NCI-H510A (cell line): Measurements from ENCODE around the gene RENBP.

Source experiments
- DNase-seq: peaks from one replicate; lab custom pipeline; 2025; lab: John Stamatoyannopoulos, UW

RENBP gene

DNA sequence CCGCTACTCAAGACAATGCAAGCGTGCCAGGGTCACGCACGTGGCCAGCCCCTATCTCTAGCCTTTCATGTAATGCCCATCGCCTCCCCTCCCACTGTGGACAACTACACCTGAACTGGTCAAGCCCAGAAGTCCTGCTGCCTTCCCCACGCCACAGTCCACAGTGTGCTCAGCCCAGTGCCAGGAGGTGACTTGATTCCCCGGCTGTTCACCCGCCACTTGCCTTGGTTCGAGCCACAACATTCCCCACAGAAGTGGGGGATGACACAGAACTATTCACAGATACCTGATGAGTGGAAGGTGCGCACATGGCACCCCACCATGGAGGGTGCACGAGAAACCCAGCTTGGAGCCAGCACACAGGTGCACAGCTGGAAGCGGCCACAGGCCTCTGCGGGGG, 25.2 kb downstream of the RENBP start:
- DNase-seq = no peak

DNA sequence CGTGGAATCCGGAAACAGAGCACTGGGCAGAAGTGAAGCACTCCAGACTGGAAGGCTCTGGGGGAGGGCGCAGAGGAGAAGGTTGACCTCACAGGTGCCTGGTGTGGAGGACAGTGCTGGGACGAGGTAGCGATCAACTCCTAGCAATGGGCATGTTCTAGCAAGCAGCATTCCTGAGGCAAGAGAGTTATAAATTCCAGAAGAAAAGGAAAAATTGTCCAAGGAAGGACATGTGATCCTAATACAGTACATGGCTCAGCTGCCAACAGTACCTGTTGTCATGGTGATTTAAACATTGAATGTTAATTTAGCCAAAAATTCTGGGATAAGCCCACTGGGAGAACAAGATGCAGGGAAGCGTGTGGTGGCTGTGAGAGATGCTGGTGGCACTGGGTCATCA, 26.6 kb downstream of the RENBP start:
- DNase-seq = no peak

DNA sequence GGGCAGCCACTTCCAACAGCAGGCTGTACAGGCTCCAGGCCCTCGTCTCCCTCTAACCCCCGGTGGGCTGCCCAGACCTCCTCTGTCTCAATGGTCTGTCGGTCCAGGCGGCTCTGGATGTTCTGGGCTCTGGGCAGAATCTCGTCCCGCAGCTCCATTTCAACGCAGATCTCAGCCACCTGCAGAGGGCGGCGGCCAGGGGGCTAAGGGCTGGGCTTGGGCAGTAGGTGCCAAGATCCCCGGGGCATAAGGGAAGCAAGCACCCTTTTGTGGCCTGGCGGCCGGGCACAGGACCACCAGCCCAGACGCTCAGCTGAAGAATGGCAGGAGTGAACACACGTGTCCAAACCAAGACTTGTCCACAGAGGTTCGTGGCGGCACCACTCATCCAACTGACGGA, 30.7 kb downstream of the RENBP start:
- DNase-seq = no peak

DNA sequence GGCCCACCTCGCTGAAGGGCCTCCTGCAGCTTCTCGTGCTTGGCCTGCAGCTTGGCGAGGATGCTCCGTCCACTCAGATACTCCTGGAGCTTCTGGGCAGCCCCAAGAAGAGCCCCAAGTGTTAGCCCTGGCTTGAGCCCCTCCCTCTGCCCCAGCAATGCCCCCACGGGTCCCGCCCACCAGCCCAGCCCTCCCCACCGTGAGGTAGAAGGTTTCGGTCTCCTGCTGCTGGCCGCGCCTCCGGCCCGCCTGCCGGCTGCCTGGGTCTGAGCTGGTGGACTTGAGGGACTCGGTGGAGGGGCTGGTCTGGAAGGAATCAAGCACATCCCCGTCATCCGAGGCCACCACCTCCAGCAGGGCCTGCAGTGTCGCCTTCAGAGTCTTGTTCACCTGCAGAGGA, 31.2 kb downstream of the RENBP start:
- DNase-seq = no peak

DNA sequence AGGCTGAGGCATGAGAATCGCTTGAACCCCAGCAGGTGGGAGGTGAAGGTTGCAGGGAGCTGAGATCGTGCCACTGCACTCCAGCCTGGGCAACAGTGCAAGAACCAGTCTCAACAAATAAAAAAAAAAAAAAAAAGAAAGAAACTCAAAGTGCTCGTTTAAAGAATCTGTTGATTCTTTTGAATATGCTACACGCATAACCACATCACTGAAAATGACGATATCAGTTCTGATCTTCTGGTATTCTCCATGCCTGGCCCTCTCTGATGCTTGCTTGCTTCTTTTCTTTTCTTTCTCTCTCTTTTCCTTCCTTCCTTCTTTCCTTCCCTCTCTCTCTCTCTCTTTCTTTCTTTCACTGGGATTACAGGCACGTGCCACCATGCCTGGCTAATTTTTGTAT, 32.6 kb downstream of the RENBP start:
- no peak for DNase-seq

DNA sequence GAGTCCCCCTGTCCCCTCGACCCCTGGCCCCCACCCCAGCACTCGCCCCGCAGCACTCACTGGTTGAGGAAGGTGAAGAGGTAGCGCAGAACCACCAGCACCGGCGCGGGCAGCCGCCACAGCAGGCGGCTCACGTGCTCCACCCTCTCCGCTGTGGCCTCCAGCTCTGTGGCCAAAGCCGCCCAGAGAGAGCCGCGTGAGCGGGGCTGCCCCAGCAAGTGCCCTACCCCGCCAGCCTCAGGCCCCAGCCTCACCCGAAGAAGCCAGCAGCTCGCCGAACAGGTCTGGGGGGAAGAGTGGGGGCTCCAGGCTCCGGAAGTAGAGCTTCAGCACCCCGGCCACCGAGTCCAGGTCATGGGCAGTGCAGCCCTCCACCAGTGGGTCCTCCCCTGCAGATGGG, 34.0 kb downstream of the RENBP start:
- no peak for DNase-seq

DNA sequence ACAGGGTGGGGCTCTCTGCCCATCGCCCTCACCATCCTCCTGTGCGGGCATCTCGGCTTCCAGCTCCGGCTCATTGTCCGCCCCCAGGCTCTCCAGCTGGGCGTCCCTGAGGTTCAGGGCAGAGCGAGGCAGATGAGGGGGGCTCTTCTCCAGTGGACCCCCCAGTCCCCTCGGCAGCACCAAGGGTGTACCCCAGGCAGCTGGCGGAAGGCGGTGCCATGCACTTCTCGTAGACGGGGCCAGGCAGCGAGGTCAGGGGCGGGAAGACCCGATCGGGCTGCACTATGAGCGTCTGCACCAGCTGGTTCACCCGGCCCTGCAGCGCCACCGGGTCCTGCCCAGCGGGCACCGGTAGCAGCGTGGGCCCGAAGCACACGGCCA, 34.5 kb downstream of the RENBP start:
- DNase-seq = no peak

DNA sequence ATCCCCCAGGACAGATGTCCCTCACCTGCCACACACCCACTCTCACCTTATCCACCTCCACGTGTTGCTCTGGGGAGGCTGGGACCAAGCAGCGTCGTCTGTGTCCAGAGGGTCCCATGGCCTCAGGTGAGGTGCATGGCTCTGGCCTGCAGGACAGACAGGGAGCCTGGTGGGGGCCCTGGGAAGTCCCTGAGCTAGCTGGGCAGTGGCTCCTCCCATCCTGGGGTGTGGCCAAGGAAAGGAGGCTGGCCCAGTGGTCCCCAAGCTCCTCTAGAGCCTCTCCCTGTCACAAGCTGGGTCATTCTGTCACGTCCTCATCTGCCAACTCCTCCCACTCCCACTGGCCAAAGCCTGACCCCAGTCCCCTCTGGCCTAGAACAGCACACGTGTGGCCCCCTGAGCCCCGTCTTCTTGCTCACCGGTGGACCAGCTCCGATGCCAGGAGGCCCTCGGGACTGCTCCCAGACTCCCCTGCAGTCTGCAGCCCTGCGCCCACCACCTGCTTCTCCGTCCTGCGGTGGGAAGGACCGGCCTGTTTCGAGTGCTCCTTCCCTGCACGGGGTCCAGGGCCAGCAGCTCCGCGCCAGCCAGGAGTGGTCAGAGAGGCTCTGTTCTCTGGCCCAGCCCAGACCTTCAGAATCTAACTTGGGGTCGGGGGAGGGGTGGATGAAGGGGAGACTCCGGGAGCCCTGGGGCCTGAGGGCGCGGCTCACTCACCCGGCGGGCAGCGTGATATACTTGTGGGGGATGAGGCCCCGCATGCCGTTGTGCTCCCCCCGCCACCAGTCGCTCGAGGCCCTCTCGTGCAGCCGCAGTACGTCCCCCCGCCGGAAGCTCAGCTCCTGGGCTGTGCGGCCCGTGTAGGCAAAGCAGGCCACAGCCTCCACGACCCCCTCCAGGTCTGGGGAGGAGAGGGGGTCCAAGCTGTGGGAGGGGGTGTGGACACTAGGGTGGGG, 35.1 kb downstream of the RENBP start:
- DNase-seq = no peak

DNA sequence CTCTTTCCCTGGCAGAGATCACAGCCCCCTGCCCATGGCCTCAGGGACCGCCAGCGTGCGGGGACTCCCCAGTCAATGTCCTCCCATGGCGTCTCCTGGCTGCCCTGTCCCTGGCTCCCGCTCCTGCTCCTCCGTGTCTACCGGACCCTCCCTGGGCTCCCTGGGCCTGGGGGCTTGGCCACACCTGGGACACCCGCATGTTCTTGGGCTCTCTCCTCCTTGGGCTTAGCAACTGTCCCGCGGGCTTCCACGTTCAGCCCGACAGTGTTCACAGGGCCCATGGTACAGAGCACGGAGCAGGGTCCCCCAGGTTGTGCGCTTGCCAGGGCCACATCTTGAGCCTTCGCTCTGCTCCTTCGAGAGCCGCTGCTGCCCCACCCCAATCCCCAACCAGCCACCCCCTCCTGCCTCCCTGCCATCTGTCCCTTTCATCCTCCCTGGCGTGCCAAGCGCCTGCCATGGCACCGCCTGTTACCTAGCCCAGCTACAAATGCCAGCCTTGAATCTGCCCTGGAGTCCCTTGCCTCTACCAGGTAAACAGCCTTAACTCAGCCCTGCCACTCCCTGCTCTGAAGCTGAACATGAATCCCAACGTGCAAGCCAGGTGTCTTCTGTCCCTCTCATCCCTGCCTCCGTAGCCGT, 36.1 kb downstream of the RENBP start:
- DNase-seq = no peak

DNA sequence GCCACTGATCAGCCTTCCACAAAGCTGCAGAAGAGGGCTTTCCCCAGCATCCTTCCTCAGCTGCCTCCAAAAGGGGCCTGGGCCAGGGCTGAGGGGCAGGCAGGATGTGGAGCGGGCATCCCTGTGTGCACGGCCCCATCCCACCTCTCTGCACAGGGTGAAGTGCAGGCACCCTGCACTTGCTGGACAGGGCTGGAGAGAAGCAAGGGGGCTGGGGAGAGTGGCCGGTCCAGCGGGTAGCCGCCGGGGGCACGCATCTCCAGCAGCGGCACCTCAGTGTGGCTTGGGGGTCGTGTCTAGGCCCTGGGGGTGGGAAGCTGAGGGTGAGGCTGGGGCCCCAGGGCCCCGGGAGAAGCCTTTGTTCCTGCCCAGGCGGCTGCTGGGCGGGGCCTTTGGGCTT, 37.0 kb downstream of the RENBP start:
- no peak for DNase-seq

DNA sequence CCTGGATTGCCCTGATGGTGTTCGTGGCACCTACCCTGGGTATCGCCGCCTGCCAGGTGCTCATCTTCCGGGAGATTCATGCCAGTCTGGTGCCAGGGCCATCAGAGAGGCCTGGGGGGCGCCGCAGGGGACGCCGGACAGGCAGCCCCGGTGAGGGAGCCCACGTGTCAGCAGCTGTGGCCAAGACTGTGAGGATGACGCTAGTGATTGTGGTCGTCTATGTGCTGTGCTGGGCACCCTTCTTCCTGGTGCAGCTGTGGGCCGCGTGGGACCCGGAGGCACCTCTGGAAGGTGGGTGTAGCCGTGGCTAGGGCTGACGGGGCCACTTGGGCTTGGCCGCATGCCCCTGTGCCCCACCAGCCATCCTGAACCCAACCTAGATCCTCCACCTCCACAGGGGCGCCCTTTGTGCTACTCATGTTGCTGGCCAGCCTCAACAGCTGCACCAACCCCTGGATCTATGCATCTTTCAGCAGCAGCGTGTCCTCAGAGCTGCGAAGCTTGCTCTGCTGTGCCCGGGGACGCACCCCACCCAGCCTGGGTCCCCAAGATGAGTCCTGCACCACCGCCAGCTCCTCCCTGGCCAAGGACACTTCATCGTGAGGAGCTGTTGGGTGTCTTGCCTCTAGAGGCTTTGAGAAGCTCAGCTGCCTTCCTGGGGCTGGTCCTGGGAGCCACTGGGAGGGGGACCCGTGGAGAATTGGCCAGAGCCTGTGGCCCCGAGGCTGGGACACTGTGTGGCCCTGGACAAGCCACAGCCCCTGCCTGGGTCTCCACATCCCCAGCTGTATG, 38.1 kb downstream of the RENBP start:
- no peak for DNase-seq

DNA sequence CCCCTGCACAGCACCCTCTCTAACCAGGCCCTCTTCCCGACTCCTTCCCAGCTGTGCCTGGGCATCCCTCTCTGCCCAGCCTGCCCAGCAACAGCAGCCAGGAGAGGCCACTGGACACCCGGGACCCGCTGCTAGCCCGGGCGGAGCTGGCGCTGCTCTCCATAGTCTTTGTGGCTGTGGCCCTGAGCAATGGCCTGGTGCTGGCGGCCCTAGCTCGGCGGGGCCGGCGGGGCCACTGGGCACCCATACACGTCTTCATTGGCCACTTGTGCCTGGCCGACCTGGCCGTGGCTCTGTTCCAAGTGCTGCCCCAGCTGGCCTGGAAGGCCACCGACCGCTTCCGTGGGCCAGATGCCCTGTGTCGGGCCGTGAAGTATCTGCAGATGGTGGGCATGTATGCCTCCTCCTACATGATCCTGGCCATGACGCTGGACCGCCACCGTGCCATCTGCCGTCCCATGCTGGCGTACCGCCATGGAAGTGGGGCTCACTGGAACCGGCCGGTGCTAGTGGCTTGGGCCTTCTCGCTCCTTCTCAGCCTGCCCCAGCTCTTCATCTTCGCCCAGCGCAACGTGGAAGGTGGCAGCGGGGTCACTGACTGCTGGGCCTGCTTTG, 38.9 kb downstream of the RENBP start:
- no peak for DNase-seq

DNA sequence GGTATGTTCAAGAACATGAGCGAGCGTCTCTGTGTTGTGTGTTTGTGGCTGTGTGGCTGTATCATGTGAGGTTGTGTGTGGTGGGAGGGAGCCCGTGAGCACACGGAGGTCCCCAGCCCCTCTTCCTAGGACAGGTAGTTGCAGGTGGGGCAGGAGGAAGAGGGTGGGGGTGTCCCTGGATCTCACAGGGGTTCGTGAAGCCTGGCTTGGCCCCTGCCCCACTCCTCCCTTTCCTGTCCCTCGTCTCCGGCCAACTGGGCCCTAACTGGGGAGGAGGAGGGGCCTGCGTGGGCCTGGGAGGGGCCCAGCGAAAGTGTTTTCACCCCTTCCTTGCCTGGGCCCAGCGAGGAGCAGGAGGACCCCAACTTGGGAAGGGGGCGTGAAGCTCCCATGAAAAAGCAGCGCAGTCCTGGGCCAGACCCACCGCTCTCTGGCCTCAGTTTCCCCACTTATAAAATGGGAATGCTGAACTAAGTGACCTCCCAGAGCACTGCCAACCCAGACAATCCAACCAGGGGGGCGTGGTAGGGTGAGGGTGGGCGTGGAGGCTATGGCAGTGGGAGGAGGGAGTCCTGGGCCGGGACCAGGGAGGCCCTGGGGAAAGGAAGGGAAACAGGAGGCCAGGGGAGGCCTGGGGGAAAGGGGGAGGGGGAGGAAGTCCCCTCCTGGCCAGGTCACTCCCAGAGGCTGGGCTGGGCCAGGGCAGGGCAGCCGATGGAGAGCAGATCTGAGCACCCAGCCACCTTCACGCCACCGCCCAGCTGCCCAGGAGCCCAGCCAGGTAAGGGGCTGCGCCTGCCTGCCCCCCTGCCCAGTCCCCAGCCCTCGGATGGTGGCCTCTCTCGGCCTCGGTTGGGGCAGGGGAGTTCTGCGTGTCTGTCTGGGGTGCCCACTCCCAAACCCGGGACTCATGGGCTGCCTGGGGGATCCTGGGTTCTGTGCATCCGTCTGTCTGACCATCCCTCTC, 40.2 kb downstream of the RENBP start, which contains the start of gene AVPR2:
AVPR2 (plus strand) TSS at position 683 of the 967 bp plus-strand sequence. CDS start 473 bp downstream, outside the sequence.
- no peak for DNase-seq

DNA sequence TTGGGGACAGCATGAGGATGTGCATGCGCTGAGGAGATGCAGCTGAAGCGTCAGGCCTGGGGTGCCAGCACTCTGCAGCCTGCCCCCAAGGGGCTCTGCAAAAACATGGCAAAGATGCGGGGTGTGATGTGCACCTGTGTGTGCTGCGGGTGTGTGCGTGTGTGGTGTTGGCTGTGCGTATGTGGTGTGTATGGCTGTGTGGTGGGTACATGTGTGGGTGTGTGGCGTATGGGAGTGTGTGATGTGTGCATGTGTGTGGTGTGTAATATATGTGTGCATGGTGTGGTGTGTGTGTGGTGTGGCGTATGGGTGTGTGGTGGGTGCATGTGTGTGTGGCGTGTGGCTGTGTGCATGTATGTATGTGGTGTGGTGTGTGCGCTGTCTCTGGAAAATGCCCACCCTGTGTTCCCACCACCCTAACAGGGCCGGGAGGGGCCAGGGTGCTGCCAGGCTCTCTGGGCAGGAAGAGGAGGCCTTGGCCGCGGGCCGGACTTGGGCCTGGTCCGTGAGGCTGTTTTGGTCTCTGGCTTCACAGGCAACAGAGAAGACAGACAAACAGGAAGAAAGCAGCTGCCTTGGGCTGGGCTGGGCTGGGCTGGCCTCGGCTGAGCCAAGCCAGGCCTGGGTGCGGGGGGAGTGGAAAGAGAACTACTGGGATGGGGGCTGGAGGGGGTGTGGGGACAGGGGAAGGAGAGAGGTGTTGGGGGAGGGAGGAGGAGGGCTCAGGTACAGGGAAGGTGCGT, 41.0 kb downstream of the RENBP start:
- DNase-seq = no peak

DNA sequence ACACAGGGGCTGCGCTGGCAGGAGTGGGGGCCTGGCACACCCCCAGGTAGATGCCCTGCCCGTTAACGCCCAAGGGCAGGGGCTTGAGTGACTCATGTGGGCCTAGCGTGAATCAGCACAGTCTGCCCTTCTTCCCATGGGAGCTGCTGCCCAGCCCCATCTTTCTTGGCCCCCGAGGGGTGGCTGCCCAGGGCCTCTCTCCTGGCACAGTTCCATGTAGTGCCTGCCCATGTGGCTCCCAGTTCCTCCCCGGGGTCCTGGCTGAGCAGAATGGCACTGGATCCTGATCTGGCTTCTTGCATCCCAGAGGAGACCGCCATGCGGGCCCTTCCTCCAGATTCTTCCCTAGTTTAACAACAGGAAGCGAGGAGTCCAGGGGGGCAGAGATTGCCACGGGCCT, 42.1 kb downstream of the RENBP start:
- DNase-seq = no peak

DNA sequence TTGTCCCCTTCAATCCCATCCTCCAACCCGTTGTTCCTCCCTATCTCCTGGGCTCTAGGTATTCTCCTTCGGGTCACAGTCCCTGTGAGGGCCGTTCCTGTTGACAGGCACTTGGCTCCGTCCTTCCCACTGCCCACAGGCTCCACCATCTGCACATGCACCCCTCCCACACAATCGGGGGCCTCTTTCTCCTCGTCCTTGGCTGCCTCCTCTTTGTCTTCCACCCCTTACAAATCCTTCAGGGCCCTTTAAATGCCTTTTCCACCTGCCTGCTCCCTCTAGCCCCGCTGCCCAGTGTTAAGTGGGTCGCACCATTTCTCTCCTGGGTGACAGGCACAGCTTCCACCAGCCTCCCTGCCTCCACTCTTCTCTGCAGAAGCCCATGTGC, 42.7 kb downstream of the RENBP start:
- no peak for DNase-seq

DNA sequence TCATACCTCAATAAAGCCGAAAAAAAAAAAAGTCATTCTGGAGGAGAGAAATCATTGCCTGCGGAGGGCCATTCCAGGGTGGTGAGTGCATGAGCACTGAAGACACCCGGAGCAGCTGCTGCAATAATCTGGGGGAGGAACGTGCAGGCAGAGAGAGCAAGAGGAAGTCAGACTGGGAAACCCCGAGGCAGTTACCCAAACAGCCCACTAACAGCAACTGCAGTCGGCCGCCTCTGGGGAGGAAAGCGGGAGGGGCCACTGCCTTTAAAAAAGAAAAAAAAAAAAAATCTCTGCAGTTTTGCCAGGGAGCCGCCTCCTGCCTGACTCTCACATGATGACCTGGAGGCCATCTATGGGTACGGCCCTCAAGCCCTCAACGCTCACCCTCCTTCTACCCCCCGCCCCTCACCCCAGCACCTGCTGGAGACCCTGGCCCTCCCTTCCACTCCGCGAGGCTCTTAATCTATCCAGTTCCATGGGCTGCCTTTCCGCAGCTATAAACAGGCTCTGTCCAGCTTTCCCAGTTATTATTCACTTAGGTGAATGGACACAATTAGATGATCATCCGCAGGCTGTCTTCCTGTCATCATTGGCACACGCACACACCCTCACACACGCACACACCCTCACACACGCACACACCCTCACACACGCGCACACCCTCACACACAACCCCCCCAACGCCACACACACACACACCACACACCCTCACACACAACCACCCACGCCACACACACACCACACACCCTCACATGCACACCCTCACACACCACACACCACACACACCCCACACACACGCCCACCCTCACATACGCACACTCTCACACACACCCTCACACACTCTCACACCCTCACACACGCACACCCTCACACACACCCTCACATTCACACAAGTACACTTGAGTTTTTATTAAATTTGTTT, 43.4 kb downstream of the RENBP start:
- no peak for DNase-seq

DNA sequence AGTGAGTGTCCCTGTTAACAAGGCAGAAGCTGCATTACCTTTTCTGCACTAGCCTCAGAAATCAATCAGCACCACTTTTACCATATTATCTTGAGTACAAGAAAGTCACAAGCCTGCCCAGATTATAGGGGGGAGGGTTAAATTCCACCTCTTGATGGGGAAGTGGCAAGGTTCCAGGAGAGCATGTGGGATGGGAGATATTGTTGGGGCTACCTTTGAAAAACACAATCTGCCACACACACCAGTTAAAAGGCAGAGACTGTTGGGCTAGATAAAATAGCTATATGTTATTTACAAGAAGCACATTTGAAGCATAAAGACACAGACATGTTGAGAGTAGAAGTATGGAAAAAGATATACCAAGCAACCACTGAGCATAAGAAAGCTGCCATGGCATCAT, 46.5 kb downstream of the RENBP start:
- no peak for DNase-seq

DNA sequence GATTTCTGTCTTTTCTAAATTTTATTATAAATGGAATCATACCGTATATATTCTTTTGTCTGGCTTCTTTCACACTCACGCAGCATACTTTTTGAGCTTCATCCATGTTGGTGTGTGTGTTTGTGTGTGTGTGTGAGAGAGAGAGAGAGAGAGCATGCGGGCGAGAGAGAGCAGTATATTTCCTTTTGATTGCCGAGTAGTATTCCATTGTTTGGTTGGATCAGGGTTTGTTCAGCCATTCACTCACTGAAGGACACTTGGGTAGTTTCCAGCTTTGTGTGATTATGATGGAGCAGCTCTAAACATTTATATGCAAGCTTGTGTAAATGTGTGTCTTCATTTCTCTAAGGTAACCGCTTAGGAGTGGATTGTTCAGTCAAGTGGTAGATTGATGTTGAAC, 55.3 kb downstream of the RENBP start:
- DNase-seq = no peak
